Fibroblast of lung (primary cell): Measurements from ENCODE around the gene SLC15A1. TPM values are rescaled to one million over a fixed set of nuclear protein-coding genes. Genes with fewer than 3 reads are reported as not detected.

ENCODE experiments used
- DNase-seq, 2 donors: peaks; one replicate each; pipeline versions ENCODE4 v3.0.0 to v3.0.0-alpha.2; 2010; ENCODE audit warnings: low read depth in 2 of 2
- H2AFZ ChIP-seq: 2 replicates; pipeline ENCODE4 v1.5.1; 2012; ENCODE audit warnings: low read length, control low read depth, inconsistent platforms
- H3K27ac ChIP-seq: 2 replicates; pipeline ENCODE4 v1.5.1; 2011; ENCODE audit warnings: low read length, control low read depth; ENCODE audit not compliant: insufficient read depth
- H3K27me3 ChIP-seq: 2 replicates; pipeline ENCODE4 v1.5.1; 2011; ENCODE audit warnings: mild to moderate bottlenecking, low read length; ENCODE audit not compliant: control insufficient read depth, insufficient read depth
- H3K36me3 ChIP-seq: 2 replicates; pipeline ENCODE4 v1.5.1; 2011; ENCODE audit warnings: low read length; ENCODE audit not compliant: control insufficient read depth, insufficient read depth
- H3K4me1 ChIP-seq: 2 replicates; pipeline ENCODE4 v1.5.1; 2011; ENCODE audit warnings: low read length; ENCODE audit not compliant: control insufficient read depth, insufficient read depth; ENCODE audit errors: extremely low read depth
- H3K4me2 ChIP-seq: 2 replicates; pipeline ENCODE4 v1.5.1; 2011; ENCODE audit warnings: low read length, control low read depth; ENCODE audit not compliant: insufficient read depth; ENCODE audit errors: extremely low read depth
- H3K4me3 ChIP-seq, 4 experiments: fragments of 200-600 bp in 1 of 4; sonication (generic) in 1 of 4; replicated peaks in 1 of 4; 2 replicates each; pipeline ENCODE4 v1.5.1; 2011 to 2016; ENCODE audit warnings: low read length in 4 of 4, low read depth in 3 of 4, mild to moderate bottlenecking in 3 of 4, control low read depth in 2 of 4, inconsistent platforms in 1 of 4, mixed read lengths in 1 of 4; ENCODE audit not compliant: insufficient read depth in 1 of 4; ENCODE audit errors: control extremely low read depth in 1 of 4
- H3K79me2 ChIP-seq: 2 replicates; pipeline ENCODE4 v1.5.1; 2012; ENCODE audit warnings: mild to moderate bottlenecking, low read length, inconsistent platforms; ENCODE audit not compliant: control insufficient read depth, insufficient read depth
- H3K9ac ChIP-seq: 2 replicates; pipeline ENCODE4 v1.5.1; 2011; ENCODE audit warnings: mild to moderate bottlenecking, low read length, control low read depth; ENCODE audit not compliant: insufficient read depth
- H3K9me3 ChIP-seq: 2 replicates; pipeline ENCODE4 v1.5.1; 2012; ENCODE audit warnings: low read depth, low read length; ENCODE audit not compliant: control insufficient read depth, insufficient read depth
- H4K20me1 ChIP-seq: 2 replicates; pipeline ENCODE4 v1.5.1; 2011; ENCODE audit warnings: low read length; ENCODE audit not compliant: control insufficient read depth, insufficient read depth; ENCODE audit errors: extremely low read depth
- CTCF ChIP-seq, 2 donors: IDR thresholded peaks in 1 of 2; conservative IDR thresholded peaks in 1 of 2; 1 replicate in 1 of 2; 2 replicates in 1 of 2; pipeline ENCODE4 v1.5.1; 2011 to 2012; ENCODE audit warnings: low read length in 2 of 2, control low read depth in 1 of 2, inconsistent platforms in 1 of 2, low read depth in 1 of 2, mild to moderate bottlenecking in 1 of 2
- EZH2 ChIP-seq: IDR thresholded peaks from 2 replicates; pipeline ENCODE4 v1.5.1; 2012; ENCODE audit warnings: low read length, control low read depth, mild to moderate bottlenecking; ENCODE audit errors: missing control alignments
- polyA plus RNA-seq, 2 donors: library from polyadenylated mRNA; depleted of rRNA in 1 of 2; stranded (reverse) in 1 of 2; unstranded in 1 of 2; fragments of >200 nt; gene quantifications; 2 replicates each; pipeline ENCODE4 v1.2.1, GENCODE V29; 2011 to 2012; ENCODE audit warnings: missing spikeins in 1 of 2
- total RNA-seq: library from RNA; depleted of rRNA; stranded (reverse); fragments of >200 nt; gene quantifications from 2 replicates; pipeline ENCODE4 v1.2.1, GENCODE V29; 2014

The SLC15A1 gene
- total and polyA plus RNA-seq, 2 donors (not counting 1 experiment from before 2014, with no cell fraction given): not detected

DNA sequence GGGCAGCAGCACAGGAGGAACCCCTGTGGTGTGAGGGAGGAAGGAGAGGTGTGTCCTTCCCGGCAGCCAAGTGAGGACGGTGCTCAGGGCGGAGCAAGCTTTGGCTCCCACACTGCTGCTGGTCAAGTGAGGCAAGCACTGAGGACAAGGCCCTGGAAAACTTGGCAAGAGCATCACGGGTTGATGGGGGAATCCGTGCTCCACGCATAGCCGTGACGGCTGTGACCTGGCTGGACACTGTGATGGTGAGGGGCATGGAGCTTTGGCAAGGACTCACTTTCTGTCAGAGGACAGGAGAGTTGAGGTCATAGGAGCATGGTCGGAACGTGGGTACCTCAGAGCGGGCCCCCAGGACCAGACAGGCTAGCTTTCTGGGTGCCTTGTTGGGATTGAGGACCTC, 29.0 kb upstream of the SLC15A1 start:
- H3K79me2 ChIP-seq: no peaks in the 10 kb centered on the region
- no peak overlapping the region for H3K27ac ChIP-seq
- peaks cover 16% of the 10 kb centered on the region for H3K27me3 ChIP-seq
- no peaks in the 10 kb centered on the region for H3K4me1 ChIP-seq
- no peaks in the 10 kb centered on the region for H3K36me3 ChIP-seq
- no peak for TF ChIP-seq EZH2
- no peak for TF ChIP-seq CTCF (conservative IDR thresholded peaks at IDR 0.05 in 1 of 2, IDR thresholded peaks at IDR 0.05 in 1 of 2; ENCODE audit: low read depth in 1 of 2, low read length in 2 of 2)
- H3K9ac ChIP-seq: no peak overlapping the region
- H3K9me3 ChIP-seq: no peaks in the 10 kb centered on the region
- H3K4me3 ChIP-seq: no peak overlapping the region
- H4K20me1 ChIP-seq: no peaks in the 10 kb centered on the region
- DNase-seq: no peak
- no peak overlapping the region for H2AFZ ChIP-seq
- no peak overlapping the region for H3K4me2 ChIP-seq

DNA sequence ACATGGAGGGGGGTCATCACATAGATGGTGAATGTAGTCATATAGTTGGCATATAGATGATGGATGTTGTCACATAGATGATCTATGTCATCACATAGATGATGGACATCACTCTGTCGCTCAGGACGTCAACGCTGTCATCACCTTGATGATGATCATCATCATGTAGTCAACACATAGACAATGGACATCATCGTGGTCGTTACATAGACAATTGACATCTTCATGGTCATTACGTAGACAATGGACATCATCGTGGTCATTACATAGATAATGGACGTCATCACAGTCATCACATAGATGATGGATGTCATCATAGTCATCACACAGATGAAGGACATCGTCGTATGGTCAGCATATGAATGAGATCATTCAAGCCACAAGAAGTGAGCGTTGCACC, 28.6 kb upstream of the SLC15A1 start:
- no peaks in the 10 kb centered on the region for H3K9me3 ChIP-seq
- TF ChIP-seq EZH2 (no peak), CTCF (conservative IDR thresholded peaks at IDR 0.05 in 1 of 2, IDR thresholded peaks at IDR 0.05 in 1 of 2; ENCODE audit: low read depth in 1 of 2, low read length in 2 of 2) (no peak)
- H3K79me2 ChIP-seq: no peaks in the 10 kb centered on the region
- H3K27me3 ChIP-seq: peaks cover 16% of the 10 kb centered on the region
- no peak overlapping the region for H3K9ac ChIP-seq
- no peak overlapping the region for H3K4me3 ChIP-seq
- H4K20me1 ChIP-seq: no peaks in the 10 kb centered on the region
- DNase-seq: no peak
- no peak overlapping the region for H3K27ac ChIP-seq
- peaks cover 3% of the 10 kb centered on the region for H3K4me1 ChIP-seq
- H3K4me2 ChIP-seq: no peak overlapping the region
- H2AFZ ChIP-seq: no peak overlapping the region
- H3K36me3 ChIP-seq: no peaks in the 10 kb centered on the region

DNA sequence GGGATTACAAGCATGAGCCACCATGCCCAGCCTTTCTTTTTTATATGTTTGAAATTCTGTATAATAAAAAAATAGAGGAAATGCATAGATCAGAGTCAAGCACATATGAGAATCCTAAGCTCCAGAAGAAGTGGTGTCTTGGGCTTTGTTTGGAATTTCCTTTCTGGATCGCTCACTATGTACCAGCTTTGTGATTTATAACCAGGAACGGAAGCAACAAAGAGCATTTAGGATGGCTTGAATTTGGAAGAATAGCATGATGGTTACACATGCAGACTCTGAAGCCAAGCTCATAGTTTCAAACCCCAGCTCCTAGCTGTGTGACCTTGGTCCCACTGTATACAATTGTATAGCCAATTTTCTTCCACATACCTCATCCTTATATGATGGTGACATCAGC, 28.0 kb upstream of the SLC15A1 start:
- Histone ChIP-seq H3K9me3 (no peaks in the 10 kb centered on the region), H4K20me1 (no peaks in the 10 kb centered on the region), H3K4me2 (no peak overlapping the region), H3K36me3 (no peaks in the 10 kb centered on the region), H3K9ac (no peak overlapping the region), H3K27me3 (peaks cover 12% of the 10 kb centered on the region), H3K4me1 (peaks cover 4% of the 10 kb centered on the region), H2AFZ (no peak overlapping the region), H3K27ac (no peak overlapping the region), H3K79me2 (no peaks in the 10 kb centered on the region), H3K4me3 (no peak overlapping the region)
- TF ChIP-seq CTCF (conservative IDR thresholded peaks at IDR 0.05 in 1 of 2, IDR thresholded peaks at IDR 0.05 in 1 of 2; ENCODE audit: low read depth in 1 of 2, low read length in 2 of 2) (no peak), EZH2 (no peak)
- no peak for DNase-seq
